T-helper 2 cell treated with Interferon-gamma antibody and Interleukin-4, amounts not matched to agents 100 ng/mL and 5 ng/mL, for 36 hours (primary cell): ENCODE results near the gene LDLRAP1. TPM values are rescaled to one million over a fixed set of nuclear protein-coding genes. Genes with fewer than 3 reads are reported as not detected.
"Not testable (repeated sequence)": the region's sequence is repeated elsewhere in the genome, so short reads cannot be mapped to it uniquely, and the experiment has no call there.

Experiments
- intact Hi-C: fragments of 100-400 bp; cut with micrococcal nuclease; formaldehyde crosslinking; loops from one replicate; pipeline ENCODE4 v1.15.1; 2023
- total RNA-seq: library from RNA; stranded (reverse); gene quantifications from 2 replicates; pipeline ENCODE4 v1.2.3, GENCODE V29; 2022

The LDLRAP1 gene
- total RNA-seq, 1 donor from 2014 or later: 27.5 TPM

DNA sequence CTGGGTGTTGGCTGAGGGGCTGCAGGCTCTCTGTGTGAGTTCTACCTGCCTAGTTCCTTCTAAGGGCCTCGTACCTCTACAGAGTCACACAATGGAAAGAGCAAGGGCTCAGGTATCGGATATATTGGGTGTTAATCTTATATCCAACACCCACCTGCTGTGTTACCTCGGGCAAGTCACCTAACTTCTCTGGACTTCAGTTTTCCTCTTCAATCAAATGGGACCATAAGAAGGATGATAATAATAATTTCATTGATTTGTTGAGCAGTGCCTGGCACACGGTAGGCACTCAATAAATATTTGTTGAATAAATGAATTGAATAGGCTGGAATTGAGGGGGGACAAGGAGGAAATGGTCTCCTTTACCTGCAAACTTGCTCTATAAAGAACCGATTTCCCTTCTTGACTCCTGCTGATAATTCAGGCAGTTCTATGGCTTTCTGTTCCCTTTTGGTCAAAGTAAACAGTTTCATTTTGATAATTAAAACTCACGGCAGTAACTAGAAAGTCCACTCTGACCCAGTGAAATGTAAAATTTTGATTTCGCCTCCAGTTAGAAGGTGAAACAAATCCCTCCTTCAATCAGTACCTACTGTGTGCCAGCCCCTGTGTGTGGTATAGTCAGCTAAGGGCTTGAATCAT is 56.7 kb downstream of the LDLRAP1 start:
- intact Hi-C loops: no loop called here

GRCh38 chr1:25600971-25601699 is 57.7 kb downstream of the LDLRAP1 start:
- intact Hi-C loops: not testable (repeated sequence)

- intact Hi-C loops: not testable (repeated sequence)
These were observed 60.6 kb downstream of the LDLRAP1 start for GRCh38 chr1:25603779-25604538.

DNA sequence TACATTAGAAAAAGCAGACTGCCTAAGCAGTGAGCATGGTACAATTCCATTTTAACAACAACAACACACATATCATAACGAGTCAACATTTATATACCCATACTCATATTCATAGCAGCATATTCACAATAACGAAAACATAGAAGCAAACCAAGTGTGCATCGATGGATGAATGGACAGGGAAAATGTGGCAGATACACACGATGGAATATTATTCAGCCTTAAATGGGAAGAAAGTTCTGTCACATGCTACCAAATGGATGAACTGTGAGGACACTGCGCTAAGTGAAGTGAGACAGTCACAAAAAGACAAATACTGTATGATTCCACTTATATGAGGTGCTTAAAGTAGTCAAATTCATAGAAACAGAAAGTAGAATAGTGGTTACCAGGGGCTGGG is 63.7 kb downstream of the LDLRAP1 start:
- intact Hi-C loops: no loop called here

DNA sequence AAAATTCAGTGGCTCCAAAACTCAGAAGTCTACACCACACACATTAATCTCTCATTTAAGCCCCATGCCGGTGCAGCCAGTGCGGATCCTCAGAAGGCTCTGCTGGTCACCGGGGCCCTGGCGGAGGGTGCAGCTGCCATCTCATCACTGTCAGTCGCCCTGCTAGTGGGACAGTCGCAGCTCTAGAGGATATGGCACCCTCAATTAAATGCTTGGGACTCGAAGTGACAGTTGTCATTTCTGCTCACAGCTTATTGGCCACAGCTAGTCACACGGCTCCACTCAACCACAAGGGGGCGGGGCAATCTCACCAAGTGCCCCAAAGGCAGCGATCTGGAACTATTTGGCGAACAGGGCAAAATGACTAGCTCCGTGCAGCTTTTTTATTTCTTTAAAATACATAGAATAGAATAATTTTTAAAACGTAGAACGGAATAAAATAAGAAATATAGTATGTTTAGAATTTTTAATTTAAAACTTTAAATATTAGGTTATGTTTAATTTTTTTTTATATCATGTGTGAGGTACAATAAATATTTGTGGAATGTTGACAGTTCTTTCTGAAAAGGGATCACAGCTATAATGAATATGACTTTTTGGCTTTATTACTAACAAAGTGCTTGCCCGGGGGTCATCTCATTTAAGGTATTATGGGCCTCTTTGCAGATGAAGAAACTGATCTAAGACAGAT is 65.2 kb downstream of the LDLRAP1 start:
- intact Hi-C loops: loop anchor here (1.0 kb wide), 1 partner anchor 202 kb away; no protein-coding TSS in a partner anchor

DNA sequence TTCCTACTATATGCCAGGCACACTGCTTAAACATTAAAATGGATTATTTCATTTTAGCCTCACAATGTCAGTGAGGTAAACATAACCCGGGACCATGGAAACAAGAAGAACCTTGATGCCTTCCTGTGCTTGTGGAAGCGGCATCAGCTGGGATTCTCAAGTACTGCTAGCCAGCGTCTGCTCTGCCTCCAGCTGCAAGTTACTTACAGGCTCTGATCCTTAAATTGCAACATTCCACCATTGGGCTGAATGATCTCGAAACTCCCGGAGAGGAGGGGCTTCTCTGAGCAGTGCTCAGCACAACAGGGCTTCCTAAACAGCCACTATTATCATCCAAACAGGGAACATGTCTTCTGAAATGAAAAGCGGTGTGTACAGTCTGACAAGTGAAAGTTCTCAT is 66.5 kb downstream of the LDLRAP1 start:
- intact Hi-C loops: loop anchor here (2.0 kb wide), 1 partner anchor 187 kb away; no protein-coding TSS in a partner anchor

GRCh38 chr1:25610822-25611630 is 67.6 kb downstream of the LDLRAP1 start:
- intact Hi-C loops: loop anchor here (2.0 kb wide), 1 partner anchor 186 kb away; no protein-coding TSS in a partner anchor

DNA sequence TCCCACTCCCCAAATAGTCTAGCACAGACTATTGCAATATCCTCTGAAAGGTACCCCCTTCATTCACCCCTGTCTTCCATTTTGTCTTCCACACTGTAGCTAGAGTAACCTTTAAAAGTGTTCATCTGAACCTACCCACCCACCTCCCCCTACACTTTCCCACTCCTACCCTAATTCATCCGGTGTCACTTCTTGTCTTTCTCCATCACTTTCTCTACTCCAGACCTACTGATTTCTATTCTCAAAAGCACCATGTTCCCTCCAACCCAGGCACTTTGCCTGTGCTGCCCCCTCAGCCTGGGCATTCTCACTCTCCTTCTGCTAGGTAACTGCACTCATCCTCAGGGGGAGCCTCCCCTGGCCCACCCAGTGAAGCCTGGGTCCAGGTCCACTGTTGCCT is 68.4 kb downstream of the LDLRAP1 start:
- intact Hi-C loops: loop anchor here (2.0 kb wide), 1 partner anchor 185 kb away; no protein-coding TSS in a partner anchor

DNA sequence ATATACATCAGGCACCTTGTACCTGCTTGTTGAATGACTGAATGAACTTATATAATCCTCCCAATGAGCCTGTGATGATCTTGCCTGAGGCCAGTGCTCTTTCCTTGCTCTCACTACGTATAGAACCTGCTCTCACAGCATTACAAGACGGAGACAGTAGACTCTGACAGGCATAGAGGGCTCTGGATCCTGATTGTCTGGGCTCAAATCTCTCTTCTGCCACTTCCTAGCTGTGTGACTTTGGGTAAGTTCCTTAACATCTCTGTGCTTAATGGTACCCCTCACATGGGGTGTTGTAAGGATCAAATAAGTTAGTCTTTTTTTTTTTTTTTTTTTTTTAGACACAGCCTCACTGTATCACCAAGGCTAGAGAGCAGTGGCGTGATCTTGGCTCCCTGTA is 69.0 kb downstream of the LDLRAP1 start:
- intact Hi-C loops: no loop called here

- intact Hi-C loops: no loop called here
These were observed 69.7 kb downstream of the LDLRAP1 start for GRCh38 chr1:25613091-25613490.

- intact Hi-C loops: no loop called here
These were observed 71.2 kb downstream of the LDLRAP1 start for GRCh38 chr1:25614501-25615171.

- intact Hi-C loops: no loop called here
These were observed 71.8 kb downstream of the LDLRAP1 start for GRCh38 chr1:25615172-25615541.

- intact Hi-C loops: loop anchor here (1.0 kb wide), 1 partner anchor 27 kb away; no protein-coding TSS in a partner anchor
These were observed 72.2 kb downstream of the LDLRAP1 start for GRCh38 chr1:25615563-25616094.

DNA sequence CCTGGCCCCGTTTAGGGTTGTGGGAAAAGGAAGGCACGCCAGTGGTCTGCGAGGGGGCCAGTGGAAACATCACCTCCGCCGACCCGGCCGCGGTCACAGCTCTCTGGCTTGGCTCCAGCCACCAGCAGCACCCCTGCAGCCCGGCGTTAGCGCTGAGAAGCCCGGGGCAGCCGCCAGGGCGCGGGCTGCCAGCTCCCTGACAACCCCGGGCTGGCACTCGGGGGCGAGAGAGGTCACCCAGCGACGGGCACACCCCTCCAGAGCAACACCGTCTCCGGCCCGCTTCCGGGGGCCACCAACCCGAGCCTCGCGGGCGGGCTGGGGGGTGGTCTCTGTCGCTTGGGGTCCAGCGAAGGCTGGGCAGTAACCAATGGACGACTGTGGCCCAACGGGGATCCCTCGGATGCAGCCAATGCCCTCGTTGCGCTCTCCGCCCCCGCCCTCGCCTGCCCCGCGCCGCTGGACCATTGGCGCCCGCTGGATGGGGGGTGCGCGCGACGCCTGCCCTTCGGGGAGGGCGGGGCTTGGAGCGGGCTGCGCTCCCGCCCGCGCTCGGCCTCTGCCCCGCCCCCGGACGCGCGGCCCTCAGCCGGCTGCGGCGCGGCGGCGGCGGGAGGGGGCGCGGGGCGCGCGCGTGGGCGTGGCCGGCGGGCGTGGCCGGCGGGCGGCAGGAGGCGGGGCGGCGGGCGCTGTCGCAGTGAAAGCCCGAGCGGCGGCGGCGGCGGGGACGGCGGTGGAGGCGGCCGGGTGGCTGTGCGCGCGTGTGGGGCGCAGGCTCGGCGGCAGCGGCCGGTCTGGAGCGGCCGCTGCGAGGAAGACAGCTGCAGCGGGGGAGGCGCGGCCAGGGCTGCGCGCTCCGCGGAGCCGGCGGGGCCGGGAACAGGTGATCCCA is 72.9 kb downstream of the LDLRAP1 start, which contains the start of gene MAN1C1:
Gene MAN1C1 (plus strand): TSS at position 697 of the 892 bp plus-strand sequence. CDS start 1,007 bp downstream, outside the sequence.
- intact Hi-C loops: loop anchor here (1.0 kb wide), 1 partner anchor 26 kb away; no protein-coding TSS in a partner anchor

DNA sequence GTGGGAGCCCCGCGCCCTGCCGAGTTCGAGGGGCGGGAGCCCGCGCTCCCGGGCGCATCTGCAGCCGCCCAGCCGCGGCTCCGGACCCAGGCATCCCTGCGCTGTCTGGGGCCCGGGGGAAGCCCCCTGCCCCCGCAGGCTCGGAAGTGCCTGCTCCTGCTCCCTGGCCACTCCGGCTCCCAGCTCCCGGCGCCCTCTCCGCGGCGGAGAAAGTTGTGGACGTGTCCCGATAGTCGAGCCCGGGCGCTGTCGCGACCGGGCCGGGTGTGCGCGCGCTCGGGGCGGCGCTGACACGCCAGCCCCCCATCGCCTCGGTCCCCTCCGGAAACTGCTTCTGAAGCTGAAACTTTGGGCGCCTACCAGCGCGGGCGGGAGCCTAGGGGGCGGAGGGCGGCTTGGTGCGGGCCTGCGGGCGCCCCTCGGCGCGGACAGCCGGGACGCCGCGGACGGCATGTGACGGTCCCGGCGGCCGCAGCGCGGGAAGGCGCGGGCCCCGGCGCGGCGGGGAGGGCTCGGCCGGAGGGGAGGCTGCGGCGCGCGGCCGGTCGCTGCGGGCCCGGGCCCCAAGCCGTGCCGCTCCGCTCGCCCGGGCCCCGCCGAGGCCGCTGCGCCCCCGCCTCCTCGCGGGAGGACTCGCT is 73.7 kb downstream of the LDLRAP1 start:
- intact Hi-C loops: loop anchor here (1.0 kb wide), 1 partner anchor 25 kb away; no protein-coding TSS in a partner anchor

DNA sequence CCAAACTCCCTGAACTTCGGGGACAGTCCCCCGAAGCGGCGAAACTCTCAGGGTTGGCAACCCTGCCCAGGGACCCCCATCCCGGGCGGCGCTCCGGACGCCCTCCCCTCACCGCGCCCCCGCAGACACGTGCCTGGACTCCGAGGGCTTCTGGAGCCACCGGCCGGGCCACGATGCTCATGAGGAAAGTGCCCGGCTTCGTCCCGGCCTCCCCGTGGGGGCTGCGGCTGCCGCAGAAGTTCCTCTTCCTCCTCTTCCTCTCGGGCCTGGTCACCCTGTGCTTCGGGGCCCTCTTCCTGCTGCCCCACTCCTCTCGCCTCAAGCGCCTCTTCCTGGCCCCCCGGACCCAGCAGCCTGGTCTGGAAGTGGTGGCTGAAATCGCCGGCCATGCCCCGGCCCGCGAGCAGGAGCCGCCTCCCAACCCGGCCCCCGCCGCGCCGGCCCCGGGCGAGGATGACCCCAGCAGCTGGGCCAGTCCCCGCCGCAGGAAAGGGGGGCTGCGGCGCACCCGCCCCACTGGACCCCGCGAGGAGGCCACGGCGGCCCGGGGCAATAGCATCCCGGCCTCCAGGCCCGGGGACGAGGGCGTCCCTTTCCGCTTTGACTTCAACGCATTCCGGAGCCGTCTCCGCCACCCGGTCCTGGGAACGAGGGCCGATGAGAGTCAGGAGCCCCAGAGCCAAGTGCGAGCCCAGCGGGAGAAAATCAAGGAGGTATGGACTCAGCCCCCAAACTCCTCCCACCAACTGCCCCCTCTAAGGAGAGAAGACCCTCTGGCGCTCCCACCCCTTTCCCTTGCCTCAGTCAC is 74.4 kb downstream of the LDLRAP1 start:
- intact Hi-C loops: no loop called here

- intact Hi-C loops: no loop called here
These were observed 75.0 kb downstream of the LDLRAP1 start for GRCh38 chr1:25618433-25618808.
